HG03378 (cell line): ENCODE measurements around the gene ASPSCR1.
"Not testable (repeated sequence)": the region's sequence is repeated elsewhere in the genome, so short reads cannot be mapped to it uniquely, and the experiment has no call there.

Experiments used
- ATAC-seq: cut with Tn5 transposase; IDR thresholded peaks from one replicate; pipeline ENCODE4 v1.9.1; 2021; ENCODE audit warnings: mild to moderate bottlenecking, moderate library complexity; ENCODE audit not compliant: unreplicated experiment

The ASPSCR1 gene

DNA sequence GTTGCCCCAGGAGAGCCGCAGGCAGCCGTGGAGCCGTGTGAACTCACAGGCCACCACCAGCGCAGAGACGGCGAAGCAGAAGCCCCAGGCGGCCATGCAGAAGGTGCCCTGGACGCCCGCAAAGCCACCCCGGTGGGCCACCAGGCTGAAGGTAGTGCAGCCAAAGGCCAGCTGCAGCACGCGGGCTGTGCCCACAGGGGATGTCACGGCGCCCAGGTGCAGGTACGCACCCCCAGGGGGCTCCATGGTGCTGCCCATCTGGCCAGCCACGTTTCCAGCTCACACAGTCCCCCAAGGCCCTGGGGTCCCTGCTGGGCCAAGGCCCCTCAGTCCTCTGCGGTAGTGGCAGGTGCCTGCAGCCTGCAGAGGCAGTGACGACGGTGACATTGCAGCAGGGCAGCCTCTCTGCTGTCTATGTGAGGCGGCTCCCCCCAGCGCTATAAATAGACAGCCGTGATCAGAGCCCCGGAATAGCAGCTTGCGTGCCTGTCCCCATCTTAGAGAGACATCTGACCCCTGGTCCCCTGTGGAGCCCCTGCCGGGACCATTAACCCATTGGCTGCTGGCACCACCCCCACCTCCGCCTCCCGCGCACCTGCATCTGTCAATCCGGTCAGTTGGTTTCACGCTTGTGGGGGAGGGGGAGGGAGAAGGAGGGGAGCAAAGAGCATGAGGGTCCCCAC is 35.8 kb upstream of the ASPSCR1 start:
- ATAC-seq, result no peak

DNA sequence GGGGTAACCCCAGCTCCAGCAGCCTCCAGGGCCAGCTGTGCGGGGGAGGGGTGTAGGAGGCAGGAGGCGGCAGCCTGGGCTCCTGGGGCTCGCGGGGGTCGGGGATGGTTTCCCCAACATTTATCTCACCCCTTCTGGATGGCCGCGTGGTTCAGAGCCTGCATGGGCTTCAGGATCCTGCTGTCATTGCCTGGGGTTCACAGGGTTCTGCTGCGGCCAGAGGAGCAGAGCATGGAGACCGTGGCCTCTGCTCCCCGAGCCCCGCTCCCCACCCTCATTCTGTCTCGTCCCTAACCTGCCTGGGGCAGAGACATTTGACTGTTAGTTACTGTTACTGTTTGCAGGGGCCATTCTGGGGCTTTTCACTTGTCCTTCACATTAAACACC is 35.3 kb upstream of the ASPSCR1 start:
- ATAC-seq, result no peak

DNA sequence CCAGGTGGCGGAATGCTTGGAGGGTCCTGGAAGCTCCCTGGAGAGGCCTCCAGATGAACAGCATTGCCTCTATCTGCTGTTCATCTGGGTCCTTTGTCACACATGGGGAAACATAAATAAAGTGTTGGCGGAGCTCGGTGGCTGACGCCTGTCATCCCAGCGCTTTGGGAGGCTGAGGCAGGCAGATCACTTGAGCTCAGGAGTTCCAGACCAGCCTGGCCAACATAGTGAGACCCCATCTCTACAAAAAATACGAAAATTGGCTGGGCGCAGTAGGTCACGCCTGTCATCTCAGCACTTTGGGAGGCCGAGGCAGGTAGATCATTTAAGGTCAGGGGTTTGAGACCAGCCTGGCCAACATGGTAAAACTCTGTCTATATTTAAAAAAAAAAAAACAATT is 32.6 kb upstream of the ASPSCR1 start:
- ATAC-seq, result no peak

DNA sequence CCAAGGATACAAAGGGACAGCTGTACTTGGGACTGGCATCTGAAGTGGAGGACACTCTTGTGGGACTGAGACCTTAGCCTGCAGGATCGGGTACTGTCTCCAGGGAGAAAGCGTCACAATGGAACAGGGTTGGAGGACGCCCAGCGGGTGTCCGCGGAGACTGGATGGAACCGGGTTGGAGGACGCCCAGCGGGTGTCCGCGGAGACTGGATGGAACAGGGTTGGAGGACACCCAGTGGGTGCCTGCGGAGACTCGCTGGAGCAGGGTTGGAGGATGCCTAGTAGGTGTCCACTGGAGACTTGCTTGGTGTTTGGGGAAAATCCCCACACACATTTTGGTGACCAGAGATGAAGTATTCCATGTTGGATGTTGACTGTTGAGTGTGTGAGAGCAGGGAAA is 30.2 kb upstream of the ASPSCR1 start, which contains the start of gene MYADML2:
MYADML2 (minus strand) TSS at position 45 of the 400 bp plus-strand sequence. CDS start 5,492 bp downstream, outside the sequence.
- no peak for ATAC-seq

DNA sequence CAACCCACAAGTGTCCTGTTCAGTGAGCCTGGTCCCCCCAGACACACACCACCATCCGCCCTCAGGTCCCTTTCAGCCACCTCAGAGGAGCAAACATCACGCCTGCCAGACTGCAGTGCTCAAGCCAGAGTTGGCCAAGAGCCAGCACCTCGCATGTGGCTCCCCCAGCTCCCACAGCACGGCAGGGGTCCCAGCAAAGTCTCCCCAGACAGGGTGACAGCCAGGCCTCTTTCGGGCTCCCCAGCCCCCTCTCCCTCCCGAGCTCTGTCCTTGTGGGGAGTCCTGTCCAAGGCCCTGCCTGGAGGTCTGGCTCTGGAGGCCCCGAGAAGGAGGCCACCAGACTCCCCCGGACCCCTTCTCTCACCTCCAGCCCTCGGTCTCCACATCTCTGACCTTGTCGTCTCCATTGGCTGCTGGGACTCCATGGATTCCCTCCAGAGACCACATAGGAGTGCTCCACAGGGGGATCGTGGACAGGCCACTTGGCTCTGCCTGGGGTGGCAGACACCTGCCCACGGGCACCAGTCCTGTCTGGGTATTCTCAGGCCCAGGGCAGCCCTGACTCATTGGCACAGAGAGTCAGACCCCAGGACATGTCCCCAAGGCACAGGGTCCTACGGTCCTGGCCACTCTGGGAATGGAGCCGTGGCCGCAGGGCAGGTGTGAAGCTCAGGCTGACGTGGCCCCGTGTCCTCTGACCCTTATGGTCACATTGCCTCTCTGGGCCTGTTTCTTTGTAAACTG is 28.6 kb upstream of the ASPSCR1 start:
- no peak for ATAC-seq

DNA sequence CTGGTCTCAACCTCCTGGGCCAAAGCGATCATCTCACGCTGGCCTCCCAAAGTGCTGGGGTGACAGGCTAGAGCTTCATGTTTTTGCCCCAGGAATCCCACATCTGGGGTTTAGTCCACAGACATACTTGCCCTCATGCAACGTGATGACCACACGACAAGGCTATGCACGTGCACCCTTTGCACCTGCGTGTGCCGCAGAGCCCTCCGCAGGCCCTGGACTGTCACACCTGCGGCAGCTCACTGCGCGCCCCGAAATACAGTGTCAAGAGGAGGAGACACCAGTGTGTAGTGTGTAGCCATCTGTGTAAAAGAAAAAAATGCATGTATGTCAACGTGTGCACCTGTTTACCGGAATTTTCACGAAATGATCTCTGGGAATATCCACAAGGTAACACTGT is 26.9 kb upstream of the ASPSCR1 start:
- ATAC-seq, result no peak

DNA sequence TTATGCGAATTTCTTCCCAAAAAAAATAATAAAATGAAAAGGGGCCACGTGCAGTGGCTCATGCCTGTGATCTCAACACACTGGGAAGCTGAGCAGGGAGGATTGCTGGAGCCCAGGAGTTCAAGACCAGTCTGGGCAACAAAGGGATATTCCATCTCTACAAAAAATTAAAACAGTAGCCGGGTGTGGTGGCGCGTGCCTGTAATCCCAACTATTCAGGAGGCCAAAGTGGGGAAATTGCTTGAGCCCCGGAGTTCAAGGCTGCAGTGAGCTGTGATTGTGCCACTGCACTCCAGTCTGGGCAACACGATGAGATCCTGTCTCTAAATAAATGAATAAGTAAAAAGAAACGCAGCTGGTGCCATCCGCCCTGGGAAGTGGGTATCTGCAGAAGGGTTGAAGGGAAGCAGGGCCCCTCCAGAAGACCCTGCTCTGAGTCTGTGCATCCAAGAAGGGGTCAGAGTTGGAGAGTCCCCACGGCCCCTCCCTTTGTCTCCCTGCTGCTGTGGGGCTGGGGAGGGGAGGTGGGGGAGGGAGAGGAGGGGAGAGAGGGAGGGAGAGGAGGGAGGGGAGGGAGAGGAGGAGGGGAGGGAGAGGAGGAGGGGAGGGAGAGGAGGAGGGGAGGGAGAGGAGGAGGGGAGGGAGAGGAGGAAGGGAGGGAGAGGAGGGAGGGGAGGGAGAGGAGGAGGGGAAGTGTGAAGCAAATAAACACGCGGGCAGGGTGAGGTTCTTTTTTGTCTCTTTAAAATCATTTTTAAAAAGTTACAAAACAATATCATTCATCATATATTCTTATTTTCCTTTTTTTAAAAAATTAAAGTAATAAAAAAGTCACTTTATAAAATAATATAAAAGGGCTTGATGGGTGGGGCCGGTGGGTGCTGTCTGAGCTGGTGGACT is 25.4 kb upstream of the ASPSCR1 start:
- ATAC-seq, result no peak

DNA sequence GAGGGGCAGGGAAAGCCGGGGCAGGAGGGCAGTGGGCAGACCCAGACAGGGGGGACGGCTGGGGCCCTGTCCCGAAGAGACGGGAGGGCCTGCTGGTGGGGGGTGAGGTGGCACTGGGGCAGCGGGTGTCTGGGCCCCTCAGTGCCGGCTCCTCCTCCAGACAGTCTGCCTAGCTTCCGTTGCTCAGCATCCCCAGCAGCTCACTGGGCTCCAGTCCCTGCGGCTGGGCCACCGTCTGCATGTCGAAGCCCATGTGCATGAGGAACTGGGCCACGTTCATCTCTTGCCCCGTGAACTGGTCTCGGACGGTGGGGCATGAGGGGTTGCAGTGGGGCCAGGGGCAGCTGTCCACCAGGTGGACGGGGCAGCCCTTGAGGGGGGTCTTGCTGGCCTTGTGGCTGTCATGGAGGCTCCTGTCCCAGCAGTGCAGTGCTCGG is 24.6 kb upstream of the ASPSCR1 start:
- no peak for ATAC-seq

DNA sequence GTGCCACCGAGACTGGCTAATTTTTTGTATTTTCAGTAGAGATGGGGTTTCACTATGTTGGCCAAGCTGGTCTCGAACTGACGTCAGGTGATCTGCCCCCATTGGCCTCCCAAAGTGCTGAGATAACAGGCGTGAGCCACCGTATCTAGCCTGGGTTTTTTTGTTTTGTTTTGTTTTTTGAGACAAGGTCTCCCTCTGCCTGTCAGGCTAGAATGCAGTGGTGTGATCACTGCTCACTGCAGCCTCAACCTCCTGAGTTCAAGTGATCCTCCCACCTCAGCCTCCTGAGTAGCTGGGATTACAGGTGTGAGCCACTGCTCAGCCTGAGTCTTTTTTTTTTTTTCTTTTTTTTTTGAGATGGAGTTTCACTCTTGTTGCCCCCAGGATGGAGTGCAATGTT is 24.0 kb upstream of the ASPSCR1 start:
- not testable (repeated sequence) for ATAC-seq

DNA sequence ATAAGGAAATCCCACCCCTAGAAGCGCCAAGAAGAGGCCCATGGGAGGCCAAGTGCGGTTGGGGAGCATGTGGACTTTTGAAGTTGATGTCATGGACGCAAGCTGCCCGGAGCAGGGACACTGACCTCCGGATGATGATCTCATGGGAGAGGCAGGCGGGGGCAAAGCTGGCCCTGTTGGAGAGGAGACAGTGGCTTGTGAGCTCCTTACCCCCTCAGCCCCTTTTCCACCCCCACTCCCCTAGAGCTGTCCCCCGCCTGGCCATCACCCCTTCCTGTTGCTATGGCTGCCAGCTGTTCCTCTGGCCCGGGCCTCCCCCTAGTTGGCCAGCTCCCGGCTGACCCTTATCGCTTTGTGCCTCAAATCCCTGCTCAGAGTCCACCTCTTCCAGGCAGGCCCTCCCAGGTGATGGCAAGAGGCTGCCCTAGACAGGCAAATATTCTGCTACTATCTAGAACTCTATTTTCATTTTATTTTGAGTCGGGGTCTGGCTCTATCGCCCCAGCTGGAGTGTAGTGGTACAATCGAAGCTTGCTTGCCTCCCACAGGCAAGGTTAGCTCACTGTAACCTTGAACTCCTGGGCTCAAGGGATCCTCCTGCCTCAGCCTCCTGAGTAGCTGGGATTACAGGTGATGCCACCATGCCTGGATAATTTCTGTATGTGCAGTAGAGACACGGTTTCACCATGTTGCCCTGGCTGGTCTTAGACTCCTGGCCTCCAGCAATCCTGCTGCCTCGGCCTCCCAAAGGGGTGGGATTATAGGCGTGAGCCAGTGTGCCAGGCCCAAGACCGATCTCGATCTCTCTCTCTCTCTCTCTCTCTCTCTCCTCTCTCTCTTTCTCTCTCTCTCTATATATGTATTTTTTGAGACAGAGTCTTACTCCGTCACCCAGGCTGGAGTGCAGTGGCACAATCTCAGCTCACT is 23.0 kb upstream of the ASPSCR1 start:
- no peak for ATAC-seq

DNA sequence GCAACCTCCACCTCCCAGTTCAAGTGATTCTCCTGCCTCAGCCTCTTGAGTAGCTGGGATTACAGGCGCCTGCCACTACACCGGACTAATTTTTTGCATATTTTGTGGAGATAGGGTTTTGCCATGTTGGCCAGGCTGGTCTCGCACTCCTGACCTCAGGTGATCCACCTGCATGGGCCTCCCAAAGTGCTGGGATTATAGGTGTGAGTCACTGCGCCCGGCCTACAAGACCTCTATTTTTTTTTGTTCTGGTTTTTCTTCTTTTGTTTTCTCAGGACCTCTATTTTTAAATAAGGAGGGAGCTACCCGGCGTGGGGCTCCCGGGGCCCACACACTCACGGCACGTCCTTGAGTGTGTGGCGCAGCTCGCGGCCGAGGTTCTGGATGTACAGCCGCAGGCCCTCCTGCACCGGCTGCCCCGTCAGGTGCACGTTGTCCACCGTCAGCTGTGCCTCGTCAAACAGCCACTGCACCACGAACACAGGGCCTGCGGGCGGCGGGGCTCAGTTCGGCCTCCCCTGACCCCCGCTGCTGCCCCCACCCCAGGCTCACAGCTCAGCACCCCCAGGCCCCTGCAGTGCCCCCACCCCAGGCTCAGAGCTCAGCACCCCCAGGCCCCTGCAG is 22.3 kb upstream of the ASPSCR1 start:
- no peak for ATAC-seq

DNA sequence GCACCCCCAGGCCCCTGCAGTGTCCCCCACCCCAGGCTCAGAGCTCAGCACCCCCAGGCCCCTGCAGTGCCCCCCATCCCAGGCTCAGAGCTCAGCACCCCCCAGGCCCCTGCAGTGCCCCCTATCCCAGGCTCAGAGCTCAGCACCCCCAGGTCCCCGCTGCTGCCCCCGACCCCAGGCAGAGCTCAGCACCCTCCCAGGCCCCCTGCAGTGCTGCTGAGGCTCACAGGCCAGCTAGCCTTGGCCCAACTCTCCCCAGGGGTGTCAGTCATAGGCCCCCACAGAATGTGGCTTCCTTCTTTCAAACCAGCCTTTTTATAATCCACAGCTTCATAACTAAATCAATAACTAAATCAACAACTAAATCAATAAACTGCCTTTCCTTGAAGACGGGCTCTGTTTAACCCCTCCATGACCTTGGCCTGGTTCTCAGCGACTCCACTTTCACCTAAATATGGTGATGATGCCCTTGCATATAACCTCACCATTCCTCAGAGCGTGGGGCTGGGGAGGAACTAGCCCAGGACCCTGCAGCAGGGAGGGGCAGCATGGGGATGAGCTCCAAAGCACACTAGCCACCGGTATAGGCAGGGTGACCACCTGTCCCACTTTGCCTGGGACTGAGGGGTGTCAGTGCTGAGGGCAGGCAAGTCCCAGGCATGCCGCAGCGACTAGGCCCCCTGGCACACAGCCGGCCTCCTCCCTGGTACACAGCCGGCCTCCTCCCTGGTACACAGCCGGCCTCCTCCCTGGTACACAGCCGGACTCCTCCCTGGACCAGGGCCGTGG is 21.5 kb upstream of the ASPSCR1 start:
- no peak for ATAC-seq

DNA sequence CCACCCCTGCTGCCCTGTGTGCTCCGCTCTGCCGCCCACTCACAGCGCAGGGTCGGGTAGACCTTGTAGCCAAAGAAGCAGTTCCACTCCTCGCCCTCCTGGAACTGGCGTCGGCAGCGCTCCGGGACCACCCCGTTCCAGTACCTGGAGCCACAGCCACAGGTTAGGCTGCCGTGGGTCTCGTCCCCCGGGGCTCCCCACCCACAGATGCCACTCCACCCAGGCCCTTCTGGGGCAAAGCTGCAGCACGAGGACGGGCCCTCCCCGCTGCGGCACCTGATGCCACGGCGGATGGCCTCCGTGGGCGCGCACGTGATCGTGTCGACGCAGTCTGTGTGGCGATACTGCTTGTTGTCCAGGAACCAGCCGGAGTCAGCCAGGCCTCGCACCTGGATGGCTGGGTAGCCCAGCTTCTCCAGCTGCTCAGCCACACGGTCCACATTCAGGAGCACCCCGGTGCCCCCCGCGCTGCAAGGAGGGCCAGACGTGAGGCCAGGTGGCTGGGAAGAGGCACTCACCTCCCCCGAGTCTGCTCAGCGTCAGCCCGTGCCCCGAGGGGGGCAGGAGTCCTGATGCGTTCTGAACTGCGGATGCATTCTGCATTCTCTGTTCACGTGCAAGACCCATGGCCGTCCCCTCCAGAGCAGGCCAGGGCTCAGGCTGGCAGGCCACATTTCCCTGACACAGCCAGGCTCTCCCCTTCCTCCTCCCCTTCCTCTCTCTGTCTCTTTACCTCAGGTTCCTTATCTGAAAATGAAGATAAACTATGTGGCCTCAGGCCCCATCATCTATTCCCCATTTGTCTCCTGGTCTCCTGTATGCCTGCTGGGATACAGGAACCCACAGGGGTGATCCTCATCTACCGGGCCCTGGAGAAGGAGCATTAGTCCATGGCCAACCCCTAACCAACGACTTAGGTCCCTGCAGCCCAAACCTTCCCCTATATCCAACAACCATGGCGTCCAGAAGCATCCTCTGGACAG is 20.5 kb upstream of the ASPSCR1 start:
- ATAC-seq, result no peak

DNA sequence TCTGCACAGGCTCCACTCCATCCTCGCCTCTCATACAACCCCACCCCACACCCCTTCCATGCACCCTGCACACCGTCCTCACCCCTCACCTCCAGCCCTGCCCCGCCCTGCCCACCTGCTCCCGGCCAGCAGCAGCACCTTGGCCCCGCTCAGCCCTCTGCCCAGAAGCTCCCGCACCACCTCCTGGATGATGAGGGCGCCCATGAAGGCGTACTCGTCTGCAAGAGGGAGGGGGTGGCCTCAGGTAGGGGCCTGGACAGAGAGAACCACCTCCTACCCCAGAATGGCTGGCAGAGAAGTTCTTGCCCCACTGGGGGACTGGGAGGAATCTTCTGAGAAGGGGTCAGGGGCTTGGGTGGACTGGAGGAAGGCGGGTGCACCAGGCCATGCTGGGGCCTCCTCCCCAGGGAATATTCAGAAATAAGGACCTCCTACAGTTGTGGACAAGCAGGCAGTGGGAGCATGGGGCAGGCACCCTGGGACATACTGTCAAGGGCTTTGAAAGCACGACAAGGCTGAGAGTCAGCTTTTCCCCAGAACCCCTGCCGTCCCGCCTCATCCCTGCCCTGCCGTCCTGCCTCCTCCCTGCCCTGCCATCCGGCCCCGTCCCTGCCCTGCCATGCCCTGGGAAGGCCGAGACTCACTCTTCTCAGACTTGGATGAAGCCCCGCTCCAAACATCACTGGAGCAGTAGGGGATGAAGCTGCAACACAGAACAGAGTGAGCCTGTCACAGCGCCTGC is 19.6 kb upstream of the ASPSCR1 start:
- ATAC-seq, result no peak

DNA sequence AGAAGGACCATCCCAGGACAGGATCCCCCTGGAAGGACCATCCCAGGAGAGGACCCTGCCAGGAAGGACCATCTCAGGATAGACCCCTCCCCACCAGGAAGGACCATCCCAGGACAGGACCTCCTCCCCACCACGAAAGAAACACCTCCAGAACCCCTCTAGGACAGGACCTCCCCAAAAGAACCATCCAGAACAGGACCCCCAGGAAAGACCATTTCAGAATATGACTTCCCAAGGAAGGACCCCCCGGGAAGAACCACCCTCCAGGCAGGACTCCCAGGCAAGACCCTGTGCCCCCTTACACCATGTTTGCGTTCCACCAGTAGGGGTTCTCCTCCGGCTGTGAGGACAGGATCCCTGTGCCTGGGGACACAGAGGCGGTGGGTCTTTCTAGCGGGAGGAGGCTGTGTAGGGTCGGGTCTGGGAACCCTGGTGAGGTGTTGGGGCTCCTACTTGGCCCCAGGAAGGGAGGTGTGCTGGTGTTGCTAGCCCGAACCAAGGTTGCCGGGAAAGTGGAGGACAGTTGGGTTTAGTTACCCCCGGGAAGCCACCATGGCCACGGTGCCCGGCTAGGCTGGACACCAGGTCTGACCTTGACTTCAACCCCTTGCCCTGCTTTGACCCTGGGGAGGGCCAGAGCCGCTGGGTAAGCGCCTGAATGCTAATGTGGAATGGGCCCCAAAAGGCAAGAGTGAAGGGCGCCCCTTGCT is 18.6 kb upstream of the ASPSCR1 start:
- ATAC-seq, result no peak

DNA sequence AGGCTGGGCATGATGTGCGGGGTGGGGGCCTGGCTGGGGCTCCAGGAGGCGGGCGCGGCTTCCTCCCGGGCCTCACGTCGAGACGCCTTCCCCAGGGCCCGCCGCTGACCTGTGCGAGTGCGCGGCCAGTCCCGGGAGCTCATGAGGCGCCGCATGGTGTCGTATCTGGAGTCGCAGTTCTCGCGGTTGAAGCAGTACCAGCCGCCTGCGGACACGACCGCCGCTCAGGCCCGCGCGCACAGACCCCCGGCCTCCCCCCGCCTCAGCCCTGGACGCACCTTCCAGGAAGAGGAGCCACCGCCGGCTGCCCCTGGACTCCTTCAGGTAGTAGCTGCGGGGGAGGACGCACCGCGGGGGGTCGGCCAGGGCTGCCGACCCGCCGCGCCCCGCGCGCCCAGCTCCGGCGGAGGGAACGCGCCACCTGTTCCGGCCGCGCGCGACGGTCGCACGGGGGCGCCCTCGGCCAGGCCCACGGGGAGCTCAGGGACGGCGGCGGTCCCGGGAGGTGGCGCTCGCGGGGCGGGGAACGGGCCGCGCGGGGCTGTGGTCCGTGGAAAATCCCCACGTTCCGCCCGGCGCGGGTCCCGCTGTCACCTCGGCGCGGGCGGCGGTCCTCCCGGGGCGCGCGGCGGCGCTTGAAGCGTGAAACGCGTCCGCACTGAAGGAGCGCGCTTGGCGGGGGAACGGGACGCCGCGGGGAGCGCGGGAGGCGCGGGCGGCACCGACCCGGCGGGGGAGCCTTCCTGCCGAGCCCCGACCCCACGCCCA is 17.9 kb upstream of the ASPSCR1 start:
- no peak for ATAC-seq
